ENCODE measurements around the gene ATAD1.
A peak's percentile ranks its signal among the peaks of the same experiment; 100 is the strongest.
"Not testable (repeated sequence)": the region's sequence is repeated elsewhere in the genome, so short reads cannot be mapped to it uniquely, and the experiment has no call there.

ATAD1 gene

GRCh38 chr10:87861953-87862678, 44.1 kb upstream of the ATAD1 start:
- H2AFZ ChIP-seq, result peak overlapping the region; percentile 99

GRCh38 chr10:87861566-87861952, 43.5 kb upstream of the ATAD1 start:
- H3K4me1 ChIP-seq, result peaks cover 5% of the 10 kb centered on the region
- no peaks in the 10 kb centered on the region for H3K9me3 ChIP-seq (ENCODE audit: control insufficient read depth, low read length)
- TF ChIP-seq CTCF (IDR thresholded peaks at IDR 0.05), result no peak
- no peaks in the 10 kb centered on the region for H3K79me2 ChIP-seq
- H3K9ac ChIP-seq, result peak overlapping the region; percentile 43
- peak overlapping the region; percentile 97 for H3K4me2 ChIP-seq (ENCODE audit: low read length)
- H2AFZ ChIP-seq, result peak overlapping the region; percentile 99
- H3K36me3 ChIP-seq (ENCODE audit: control insufficient read depth, insufficient read depth, low read length), result no peaks in the 10 kb centered on the region
- no peaks in the 10 kb centered on the region for H3K27me3 ChIP-seq (ENCODE audit: control insufficient read depth, insufficient read depth, low read length)
- H3K4me3 ChIP-seq (ENCODE audit: low read depth, low read length), result peak overlapping the region; percentile 86
- peak overlapping the region; percentile 97 for H3K27ac ChIP-seq

More at GRCh38 chr10:87861953-87862678, 44.1 kb upstream of the ATAD1 start:
- TF ChIP-seq CTCF (IDR thresholded peaks at IDR 0.05), result no peak
- H3K27ac ChIP-seq, result peak overlapping the region; percentile 97
- peaks cover 5% of the 10 kb centered on the region for H3K4me1 ChIP-seq
- H3K9me3 ChIP-seq (ENCODE audit: control insufficient read depth, low read length), result no peaks in the 10 kb centered on the region
- no peaks in the 10 kb centered on the region for H3K79me2 ChIP-seq
- H3K9ac ChIP-seq, result peak overlapping the region; percentile 47
- no peaks in the 10 kb centered on the region for H3K36me3 ChIP-seq (ENCODE audit: control insufficient read depth, insufficient read depth, low read length)
- peak overlapping the region; percentile 97 for H3K4me2 ChIP-seq (ENCODE audit: low read length)
- peak overlapping the region; percentile 86 for H3K4me3 ChIP-seq (ENCODE audit: low read depth, low read length)
- H3K27me3 ChIP-seq (ENCODE audit: control insufficient read depth, insufficient read depth, low read length), result no peaks in the 10 kb centered on the region

GRCh38 chr10:87860816-87861403, 42.9 kb upstream of the ATAD1 start:
- peaks cover 5% of the 10 kb centered on the region for H3K4me1 ChIP-seq
- H3K79me2 ChIP-seq, result no peaks in the 10 kb centered on the region
- no peaks in the 10 kb centered on the region for H3K36me3 ChIP-seq (ENCODE audit: control insufficient read depth, insufficient read depth, low read length)
- TF ChIP-seq CTCF (IDR thresholded peaks at IDR 0.05), result no peak
- H3K9me3 ChIP-seq (ENCODE audit: control insufficient read depth, low read length), result no peaks in the 10 kb centered on the region
- peak overlapping the region; percentile 97 for H3K4me2 ChIP-seq (ENCODE audit: low read length)
- H3K27ac ChIP-seq, result peak overlapping the region; percentile 97
- H3K4me3 ChIP-seq (ENCODE audit: low read depth, low read length), result peak overlapping the region; percentile 86
- H2AFZ ChIP-seq, result peak overlapping the region; percentile 99
- H3K27me3 ChIP-seq (ENCODE audit: control insufficient read depth, insufficient read depth, low read length), result no peaks in the 10 kb centered on the region
- H3K9ac ChIP-seq, result no peak overlapping the region

GRCh38 chr10:87860156-87860795, 42.2 kb upstream of the ATAD1 start:
- H3K27me3 ChIP-seq (ENCODE audit: control insufficient read depth, insufficient read depth, low read length), result no peaks in the 10 kb centered on the region
- H3K4me2 ChIP-seq (ENCODE audit: low read length), result no peak overlapping the region
- peaks cover 5% of the 10 kb centered on the region for H3K4me1 ChIP-seq
- H3K4me3 ChIP-seq (ENCODE audit: low read depth, low read length), result no peak overlapping the region
- H3K79me2 ChIP-seq, result no peaks in the 10 kb centered on the region
- peak overlapping the region; percentile 99 for H2AFZ ChIP-seq
- no peak overlapping the region for H3K27ac ChIP-seq
- peak; percentile 46 for TF ChIP-seq CTCF (IDR thresholded peaks at IDR 0.05)
- no peak overlapping the region for H3K9ac ChIP-seq
- H3K9me3 ChIP-seq (ENCODE audit: control insufficient read depth, low read length), result no peaks in the 10 kb centered on the region
- H3K36me3 ChIP-seq (ENCODE audit: control insufficient read depth, insufficient read depth, low read length), result no peaks in the 10 kb centered on the region

GRCh38 chr10:87855665-87856064, 37.6 kb upstream of the ATAD1 start:
- not testable (repeated sequence) for H3K36me3 ChIP-seq (ENCODE audit: control insufficient read depth, insufficient read depth, low read length); H3K9ac ChIP-seq; H3K4me2 ChIP-seq (ENCODE audit: low read length); H3K9me3 ChIP-seq (ENCODE audit: control insufficient read depth, low read length); H3K27ac ChIP-seq; H3K27me3 ChIP-seq (ENCODE audit: control insufficient read depth, insufficient read depth, low read length); H3K79me2 ChIP-seq; H2AFZ ChIP-seq; H3K4me1 ChIP-seq; H3K4me3 ChIP-seq (ENCODE audit: low read depth, low read length)

- not testable (repeated sequence) for H3K9ac ChIP-seq; H3K4me2 ChIP-seq (ENCODE audit: low read length); H3K36me3 ChIP-seq (ENCODE audit: control insufficient read depth, insufficient read depth, low read length); H3K9me3 ChIP-seq (ENCODE audit: control insufficient read depth, low read length); H3K4me3 ChIP-seq (ENCODE audit: low read depth, low read length); H3K4me1 ChIP-seq; H3K27ac ChIP-seq; H3K79me2 ChIP-seq; H2AFZ ChIP-seq; H3K27me3 ChIP-seq (ENCODE audit: control insufficient read depth, insufficient read depth, low read length)
These were observed 37.2 kb upstream of the ATAD1 start for GRCh38 chr10:87855247-87855646.
